Peyer's patch (tissue), 4 donors: Measurements from ENCODE around the gene PPFIA1.

Source experiments
- CTCF ChIP-seq, 6 experiments: fragments of 450-650 bp in 4 of 6; fragments of 200-600 bp in 2 of 6; sonication (generic) in 1 of 6; IDR thresholded peaks; one replicate each; pipeline ENCODE4 v1.5.1; 2017 to 2019; ENCODE audit warnings: antibody characterized with exemption in 6 of 6, mild to moderate bottlenecking in 3 of 6, moderate library complexity in 1 of 6
- POLR2A ChIP-seq, 2 donors: fragments of 450-650 bp; IDR thresholded peaks; one replicate each; pipeline ENCODE4 v1.5.1; 2017; ENCODE audit warnings: antibody characterized with exemption in 2 of 2, mild to moderate bottlenecking in 2 of 2, moderate library complexity in 2 of 2

DNA sequence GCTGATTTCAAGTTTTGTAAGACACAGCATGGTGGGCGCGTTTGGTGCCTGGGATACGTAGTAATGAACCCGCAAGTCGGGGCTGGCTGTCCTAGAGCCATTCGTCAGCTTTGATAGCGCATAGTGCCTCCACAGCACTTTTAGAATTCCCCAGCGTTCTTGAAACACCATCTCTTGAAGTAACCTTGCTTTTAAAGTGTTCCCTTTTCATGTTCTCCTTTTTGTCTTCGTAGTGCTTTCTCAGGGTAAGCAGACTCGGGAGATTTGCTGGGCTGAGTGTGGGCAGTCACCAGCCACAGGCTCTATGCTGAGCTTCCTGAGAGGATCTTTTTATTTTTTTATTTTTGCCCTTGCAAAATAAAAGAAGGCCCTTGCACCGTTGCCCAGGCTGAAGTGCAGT is 88.3 kb downstream of the PPFIA1 start:
- TF ChIP-seq CTCF (IDR thresholded peaks at IDR 0.05) (no peak), POLR2A (IDR thresholded peaks at IDR 0.05) (no peak)
